HepG2 (cell line): ENCODE results near the gene OSBP. TPM values are rescaled to one million over a fixed set of nuclear protein-coding genes. Genes with fewer than 3 reads are reported as not detected.

Experiments used
- BHLHE40 ChIP-seq: IDR thresholded peaks from 2 replicates; pipeline ENCODE4 v1.6.1; 2011; ENCODE audit warnings: low read length, improper control_type of control experiment
- DRAP1 ChIP-seq: IDR thresholded peaks from 2 replicates; pipeline ENCODE4 v1.6.1; 2016; ENCODE audit warnings: missing genetic modification reagents, missing compliant biosample characterization
- HOXD1 ChIP-seq: sonication (generic); formaldehyde crosslinking; IDR thresholded peaks from 2 replicates; pipeline ENCODE4 v1.5.0; 2020; ENCODE audit warnings: missing genetic modification reagents
- IRF2 ChIP-seq: IDR thresholded peaks from 2 replicates; pipeline ENCODE4 v1.6.1; 2018; ENCODE audit warnings: missing genetic modification reagents, missing compliant biosample characterization
- IRF9 ChIP-seq: sonication (generic); formaldehyde crosslinking; IDR thresholded peaks from 2 replicates; pipeline ENCODE4 v1.8.0; 2022; ENCODE audit warnings: missing genetic modification reagents, mild to moderate bottlenecking, borderline replicate concordance
- PITX1 ChIP-seq: sonication (generic); formaldehyde crosslinking; IDR thresholded peaks from 2 replicates; pipeline ENCODE4 v1.5.1; 2020; ENCODE audit warnings: mild to moderate bottlenecking, missing genetic modification reagents
- RFXAP ChIP-seq: sonication (generic); formaldehyde crosslinking; IDR thresholded peaks from 2 replicates; pipeline ENCODE4 v1.4.0; 2020; ENCODE audit warnings: missing genetic modification reagents, borderline replicate concordance
- SIX4 ChIP-seq: sonication (generic); formaldehyde crosslinking; IDR thresholded peaks from 2 replicates; pipeline ENCODE4 v1.4.0; 2020; ENCODE audit warnings: missing genetic modification reagents
- TARDBP ChIP-seq: sonication (generic); formaldehyde crosslinking; IDR thresholded peaks from 2 replicates; pipeline ENCODE4 v1.8.0; 2022; ENCODE audit warnings: mild to moderate bottlenecking, missing genetic modification reagents
- ZFX ChIP-seq: sonication (generic); formaldehyde crosslinking; IDR thresholded peaks from 2 replicates; pipeline ENCODE4 v1.4.0; 2020; ENCODE audit warnings: mild to moderate bottlenecking, low read depth, missing genetic modification reagents, moderate library complexity
- ZNF431 ChIP-seq: sonication (generic); formaldehyde crosslinking; IDR thresholded peaks from 2 replicates; pipeline ENCODE4 v1.9.0; 2022; ENCODE audit warnings: missing genetic modification reagents, low read depth, mild to moderate bottlenecking, borderline replicate concordance
- ZNF484 ChIP-seq: sonication (generic); formaldehyde crosslinking; IDR thresholded peaks from 2 replicates; pipeline ENCODE4 v1.5.1; 2020; ENCODE audit warnings: mild to moderate bottlenecking, low read depth, missing genetic modification reagents, borderline replicate concordance
- ZNF562 ChIP-seq: sonication (generic); formaldehyde crosslinking; IDR thresholded peaks from 2 replicates; pipeline ENCODE4 v1.8.0; 2022; ENCODE audit warnings: missing genetic modification reagents, borderline replicate concordance
- ZNF629 ChIP-seq: sonication (generic); formaldehyde crosslinking; conservative IDR thresholded peaks from 2 replicates; pipeline ENCODE4 v1.5.0; 2020; ENCODE audit warnings: missing genetic modification reagents
- ZNF788 ChIP-seq: sonication (generic); formaldehyde crosslinking; IDR thresholded peaks from 2 replicates; pipeline ENCODE4 v1.5.0; 2020; ENCODE audit warnings: mild to moderate bottlenecking, missing genetic modification reagents, borderline replicate concordance
- polyA plus RNA-seq, 8 experiments: library from polyadenylated mRNA; depleted of rRNA in 3 of 8; stranded (reverse) in 7 of 8; unstranded in 1 of 8; fragments of >200 nt; fragmentation: Illumina TruSeq in 4 of 8; extraction: Trizol in 4 of 8; gene quantifications; 2 replicates each; pipeline versions ENCODE4 v1.2.1 to v1.2.3, GENCODE V29; 2011 to 2016; ENCODE audit warnings: low read depth in 4 of 8, missing spikeins in 1 of 8, mixed read lengths in 1 of 8; ENCODE audit not compliant: insufficient read depth in 1 of 8
- total RNA-seq, 5 experiments: library from RNA; depleted of rRNA; stranded (reverse); fragments of >200 nt; fragmentation: Illumina TruSeq; extraction: Trizol; gene quantifications; 2 replicates each; pipeline ENCODE4 v1.2.3, GENCODE V29; 2016; ENCODE audit warnings: low read depth in 1 of 5
- TF ChIP-seq, protein P1 (sequence below): sonication (generic); formaldehyde crosslinking; IDR thresholded peaks from 2 replicates; pipeline ENCODE4 v1.5.0; 2020; ENCODE audit warnings: mild to moderate bottlenecking, missing genetic modification reagents
- TF ChIP-seq, protein P2 (sequence below): sonication (generic); formaldehyde crosslinking; IDR thresholded peaks from 2 replicates; pipeline ENCODE4 v1.4.0; 2020; ENCODE audit warnings: missing genetic modification reagents

The OSBP gene
- total and polyA plus RNA-seq, 2 of the 13 experiments (the other 11 are each of a cell fraction or from before 2014, with no cell fraction given): 12.1 to 13.5 TPM

DNA sequence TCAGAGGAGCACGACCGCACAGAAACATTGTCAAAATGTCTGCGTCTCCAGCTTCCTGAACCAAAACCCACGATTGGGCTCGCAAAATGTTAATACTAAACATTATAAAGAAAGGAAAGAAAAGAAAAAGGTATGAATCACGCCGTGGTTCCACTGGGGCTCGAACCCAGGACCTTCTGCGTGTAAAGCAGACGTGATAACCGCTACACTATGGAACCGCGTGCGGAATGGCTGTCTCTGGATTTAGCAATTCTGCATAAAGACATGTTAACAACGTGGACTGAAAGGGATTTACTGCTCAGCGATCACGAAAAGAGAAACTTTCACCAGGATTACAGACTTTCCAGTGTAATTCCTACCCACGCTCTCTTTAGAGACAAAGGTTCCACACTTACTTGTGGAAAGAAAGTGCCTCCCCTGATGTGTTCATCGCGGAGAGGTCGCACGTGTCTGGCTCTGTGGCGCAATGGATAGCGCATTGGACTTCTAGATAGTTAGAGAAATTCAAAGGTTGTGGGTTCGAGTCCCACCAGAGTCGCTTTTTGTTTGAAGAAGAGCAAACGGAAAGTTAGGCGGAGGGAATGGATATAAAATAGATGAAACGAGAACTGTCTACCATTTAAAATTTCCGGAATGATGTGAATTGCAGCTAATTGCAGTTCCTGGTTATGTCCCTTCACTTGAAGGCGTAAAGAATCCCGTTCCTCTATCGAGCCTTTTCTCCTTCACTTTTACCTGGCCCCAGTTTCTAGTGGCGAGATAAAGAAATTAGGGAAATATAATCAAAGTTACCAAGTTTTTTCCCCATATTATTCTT, 64.5 kb downstream of the OSBP start (continued):
- no peak for TF ChIP-seq IRF9
- 0 out of 2 replicates have a peak, but pooled peaks have one; percentile 44 for TF ChIP-seq ZNF431
- TF ChIP-seq SIX4 (CRISPR knock-in tag): 0 out of 2 replicates have a peak, but pooled peaks have one; percentile 45
- no peak for TF ChIP-seq ZFX (CRISPR knock-in tag)
- peak; percentile 5; the same call in 1 of the 2 replicates for TF ChIP-seq DRAP1 (CRISPR knock-in tag)
- no peak for TF ChIP-seq HOXD1
- peak; percentile 92 for TF ChIP-seq BHLHE40
- TF ChIP-seq, protein P1, sequence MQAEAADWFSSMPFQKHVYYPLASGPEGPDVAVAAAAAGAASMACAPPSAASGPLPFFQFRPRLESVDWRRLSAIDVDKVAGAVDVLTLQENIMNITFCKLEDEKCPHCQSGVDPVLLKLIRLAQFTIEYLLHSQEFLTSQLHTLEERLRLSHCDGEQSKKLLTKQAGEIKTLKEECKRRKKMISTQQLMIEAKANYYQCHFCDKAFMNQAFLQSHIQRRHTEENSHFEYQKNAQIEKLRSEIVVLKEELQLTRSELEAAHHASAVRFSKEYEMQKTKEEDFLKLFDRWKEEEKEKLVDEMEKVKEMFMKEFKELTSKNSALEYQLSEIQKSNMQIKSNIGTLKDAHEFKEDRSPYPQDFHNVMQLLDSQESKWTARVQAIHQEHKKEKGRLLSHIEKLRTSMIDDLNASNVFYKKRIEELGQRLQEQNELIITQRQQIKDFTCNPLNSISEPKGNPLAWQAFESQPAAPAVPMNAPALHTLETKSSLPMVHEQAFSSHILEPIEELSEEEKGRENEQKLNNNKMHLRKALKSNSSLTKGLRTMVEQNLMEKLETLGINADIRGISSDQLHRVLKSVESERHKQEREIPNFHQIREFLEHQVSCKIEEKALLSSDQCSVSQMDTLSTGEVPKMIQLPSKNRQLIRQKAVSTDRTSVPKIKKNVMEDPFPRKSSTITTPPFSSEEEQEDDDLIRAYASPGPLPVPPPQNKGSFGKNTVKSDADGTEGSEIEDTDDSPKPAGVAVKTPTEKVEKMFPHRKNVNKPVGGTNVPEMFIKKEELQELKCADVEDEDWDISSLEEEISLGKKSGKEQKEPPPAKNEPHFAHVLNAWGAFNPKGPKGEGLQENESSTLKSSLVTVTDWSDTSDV (CRISPR knock-in tag): no peak
- no peak for TF ChIP-seq ZNF788
- peak; percentile 70; the same call in 1 of the 2 replicates for TF ChIP-seq TARDBP (CRISPR knock-in tag)
- no peak for TF ChIP-seq ZNF484 (CRISPR knock-in tag)
- TF ChIP-seq, protein P2, sequence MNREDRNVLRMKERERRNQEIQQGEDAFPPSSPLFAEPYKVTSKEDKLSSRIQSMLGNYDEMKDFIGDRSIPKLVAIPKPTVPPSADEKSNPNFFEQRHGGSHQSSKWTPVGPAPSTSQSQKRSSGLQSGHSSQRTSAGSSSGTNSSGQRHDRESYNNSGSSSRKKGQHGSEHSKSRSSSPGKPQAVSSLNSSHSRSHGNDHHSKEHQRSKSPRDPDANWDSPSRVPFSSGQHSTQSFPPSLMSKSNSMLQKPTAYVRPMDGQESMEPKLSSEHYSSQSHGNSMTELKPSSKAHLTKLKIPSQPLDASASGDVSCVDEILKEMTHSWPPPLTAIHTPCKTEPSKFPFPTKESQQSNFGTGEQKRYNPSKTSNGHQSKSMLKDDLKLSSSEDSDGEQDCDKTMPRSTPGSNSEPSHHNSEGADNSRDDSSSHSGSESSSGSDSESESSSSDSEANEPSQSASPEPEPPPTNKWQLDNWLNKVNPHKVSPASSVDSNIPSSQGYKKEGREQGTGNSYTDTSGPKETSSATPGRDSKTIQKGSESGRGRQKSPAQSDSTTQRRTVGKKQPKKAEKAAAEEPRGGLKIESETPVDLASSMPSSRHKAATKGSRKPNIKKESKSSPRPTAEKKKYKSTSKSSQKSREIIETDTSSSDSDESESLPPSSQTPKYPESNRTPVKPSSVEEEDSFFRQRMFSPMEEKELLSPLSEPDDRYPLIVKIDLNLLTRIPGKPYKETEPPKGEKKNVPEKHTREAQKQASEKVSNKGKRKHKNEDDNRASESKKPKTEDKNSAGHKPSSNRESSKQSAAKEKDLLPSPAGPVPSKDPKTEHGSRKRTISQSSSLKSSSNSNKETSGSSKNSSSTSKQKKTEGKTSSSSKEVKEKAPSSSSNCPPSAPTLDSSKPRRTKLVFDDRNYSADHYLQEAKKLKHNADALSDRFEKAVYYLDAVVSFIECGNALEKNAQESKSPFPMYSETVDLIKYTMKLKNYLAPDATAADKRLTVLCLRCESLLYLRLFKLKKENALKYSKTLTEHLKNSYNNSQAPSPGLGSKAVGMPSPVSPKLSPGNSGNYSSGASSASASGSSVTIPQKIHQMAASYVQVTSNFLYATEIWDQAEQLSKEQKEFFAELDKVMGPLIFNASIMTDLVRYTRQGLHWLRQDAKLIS: no peak
- TF ChIP-seq PITX1 (CRISPR knock-in tag): peak; percentile 12; the same call in 1 of the 2 replicates
- peak; percentile 81 for TF ChIP-seq ZNF629
- TF ChIP-seq RFXAP (CRISPR knock-in tag): 0 out of 2 replicates have a peak, but pooled peaks have one; percentile 0
- TF ChIP-seq IRF2: peak; percentile 8; the same call in 1 of the 2 replicates
- no peak for TF ChIP-seq ZNF562 (CRISPR knock-in tag)
